HepG2 (cell line): ENCODE measurements around the gene DGKB. TPM values are rescaled to one million over a fixed set of nuclear protein-coding genes. Genes with fewer than 3 reads are reported as not detected.

Experiments used
- ATAC-seq: fragments of 200-7000 bp; cut with Tn5 transposase; 3 replicates; pipeline ENCODE4 v1.9.1; 2020; ENCODE audit warnings: mild to moderate bottlenecking, moderate library complexity
- BruUV-seq: library from RNA; stranded (reverse); fragments of 400-500 nt; replicated peaks from 2 replicates; lab custom pipeline; 2021; lab: Mats Ljungman, UMichigan
- CTCF ChIA-PET: fragments of 300-600 bp; formaldehyde crosslinking; extraction: SDS; loops from one replicate; lab custom pipeline; 2021; ENCODE audit warnings: low total read pairs, inconsistent platforms, low intra/inter-chr PET ratio; lab: Yijun Ruan, JAX
- POLR2A ChIA-PET: fragments of 350-600 bp; sonication (Branson Sonifier 250); formaldehyde crosslinking; loops from one replicate; lab custom pipeline; 2020; ENCODE audit warnings: antibody characterized with exemption, inconsistent platforms; lab: Yijun Ruan, JAX
- DNase-seq: peaks from one replicate; pipeline ENCODE4 v3.0.0-alpha.2; 2015; ENCODE audit warnings: low spot score
- FAIRE-seq: peaks from 3 replicates; lab custom pipeline; 2011; peaks lifted over from hg19 to GRCh38; lab: Jason Lieb, UNC
- H2AFZ ChIP-seq: one replicate; pipeline ENCODE4 v1.6.1; 2011; ENCODE audit warnings: low read length, inconsistent platforms
- H3K27ac ChIP-seq: fragments of 300-600 bp; 3 replicates; pipeline ENCODE4 v1.8.0; 2011; ENCODE audit warnings: mixed run types, mild to moderate bottlenecking, mixed read lengths, low read length, inconsistent platforms; ENCODE audit not compliant: insufficient read depth; ENCODE audit errors: extremely low read length
- H3K27me3 ChIP-seq, 2 experiments: fragments of 200-600 bp in 1 of 2; 2 replicates in 1 of 2; 3 replicates in 1 of 2; pipeline versions ENCODE4 v1.6.0 to v1.8.0; 2011; ENCODE audit warnings: low read length in 2 of 2, mild to moderate bottlenecking in 2 of 2, moderate library complexity in 2 of 2, inconsistent platforms in 1 of 2; ENCODE audit not compliant: insufficient read depth in 2 of 2, control insufficient read depth in 1 of 2
- H3K36me3 ChIP-seq, 2 experiments: fragments of 200-600 bp in 1 of 2; replicated peaks in 1 of 2; 2 replicates in 1 of 2; 3 replicates in 1 of 2; pipeline versions ENCODE4 v1.5.1 to v1.8.0; 2011; ENCODE audit warnings: low read length in 2 of 2, inconsistent platforms in 1 of 2; ENCODE audit not compliant: insufficient read depth in 2 of 2, control insufficient read depth in 1 of 2
- H3K4me1 ChIP-seq: 2 replicates; pipeline ENCODE4 v1.5.1; 2012; ENCODE audit warnings: low read length, inconsistent platforms; ENCODE audit not compliant: insufficient read depth
- H3K4me2 ChIP-seq: 2 replicates; pipeline ENCODE4 v1.6.0; 2011; ENCODE audit warnings: low read depth, low read length, inconsistent platforms
- H3K4me3 ChIP-seq, 3 experiments: fragments of 200-600 bp in 1 of 3; sonication (generic), shearing (Covaris generic) in 1 of 3; replicated peaks in 1 of 3; 2 replicates each; pipeline ENCODE4 v1.5.1; 2011 to 2016; ENCODE audit warnings: low read length in 3 of 3, inconsistent platforms in 2 of 3, low read depth in 2 of 3, mild to moderate bottlenecking in 2 of 3, control low read depth in 1 of 3, mixed read lengths in 1 of 3; ENCODE audit not compliant: insufficient read depth in 1 of 3
- H3K79me2 ChIP-seq: one replicate; pipeline ENCODE4 v1.6.1; 2011; ENCODE audit warnings: low read length, inconsistent platforms; ENCODE audit not compliant: insufficient read depth
- H3K9ac ChIP-seq: 2 replicates; pipeline ENCODE4 v1.6.0; 2011; ENCODE audit warnings: mild to moderate bottlenecking, low read depth, low read length, inconsistent platforms; ENCODE audit not compliant: insufficient read depth
- H3K9me3 ChIP-seq: 2 replicates; pipeline ENCODE4 v1.5.1; 2012; ENCODE audit warnings: mild to moderate bottlenecking, low read length
- H4K20me1 ChIP-seq: 2 replicates; pipeline ENCODE4 v1.6.0; 2011; ENCODE audit warnings: inconsistent platforms, mild to moderate bottlenecking, low read length, moderate library complexity; ENCODE audit not compliant: insufficient read depth
- AHR ChIP-seq: IDR thresholded peaks from 2 replicates; pipeline ENCODE4 v1.6.1; 2018; ENCODE audit warnings: missing genetic modification reagents, missing compliant biosample characterization
- CBX2 ChIP-seq, 2 experiments: fragments of 200-600 bp in 1 of 2; sonication (generic); formaldehyde crosslinking in 1 of 2; IDR thresholded peaks; 2 replicates each; pipeline versions ENCODE4 v1.7.0 to v1.8.1; 2018 to 2022; ENCODE audit warnings: low read depth in 2 of 2, low read length in 1 of 2, mild to moderate bottlenecking in 1 of 2, missing genetic modification reagents in 1 of 2
- FOXJ3 ChIP-seq: sonication (generic); formaldehyde crosslinking; IDR thresholded peaks from 2 replicates; pipeline ENCODE4 v1.4.0; 2020; ENCODE audit warnings: missing genetic modification reagents, mild to moderate bottlenecking, borderline replicate concordance
- FOXO4 ChIP-seq: sonication (generic); formaldehyde crosslinking; conservative IDR thresholded peaks from 2 replicates; pipeline ENCODE4 v1.8.1; 2023; ENCODE audit warnings: missing genetic modification reagents
- HCFC1 ChIP-seq: fragments of 150-350 bp; IDR thresholded peaks from 2 replicates; pipeline ENCODE4 v1.6.1; 2014; ENCODE audit warnings: low read depth, low read length
- KAT7 ChIP-seq: IDR thresholded peaks from 2 replicates; pipeline ENCODE4 v1.6.1; 2018; ENCODE audit warnings: borderline replicate concordance, missing compliant biosample characterization
- MTA1 ChIP-seq: sonication (generic); formaldehyde crosslinking; IDR thresholded peaks from 2 replicates; pipeline ENCODE4 v1.4.0; 2020; ENCODE audit warnings: missing genetic modification reagents, mild to moderate bottlenecking, borderline replicate concordance
- NPAS2 ChIP-seq: sonication (generic); formaldehyde crosslinking; IDR thresholded peaks from 2 replicates; pipeline ENCODE4 v1.8.0; 2022; ENCODE audit warnings: mild to moderate bottlenecking, missing genetic modification reagents, borderline replicate concordance
- PBX2 ChIP-seq: IDR thresholded peaks from 2 replicates; pipeline ENCODE4 v1.6.1; 2016; ENCODE audit warnings: control low read depth
- RBAK ChIP-seq: sonication (generic); formaldehyde crosslinking; IDR thresholded peaks from 2 replicates; pipeline ENCODE4 v1.5.1; 2020; ENCODE audit warnings: mild to moderate bottlenecking, missing genetic modification reagents
- RFX1 ChIP-seq: fragments of 450-650 bp; IDR thresholded peaks from 2 replicates; pipeline ENCODE4 v1.6.1; 2017
- ZNF782 ChIP-seq: sonication (generic); formaldehyde crosslinking; IDR thresholded peaks from 2 replicates; pipeline ENCODE4 v1.4.0; 2020; ENCODE audit warnings: missing genetic modification reagents, mild to moderate bottlenecking, borderline replicate concordance
- ZSCAN25 ChIP-seq: sonication (generic); formaldehyde crosslinking; IDR thresholded peaks from 2 replicates; pipeline ENCODE4 v1.8.0; 2022; ENCODE audit warnings: mild to moderate bottlenecking, missing genetic modification reagents
- WGBS: methylation state at CpG from one replicate; pipeline ENCODE4 v1.1.6; 2017; ENCODE audit warnings: low lambda C conversion rate; 5-methylcytosine and 5-hydroxymethylcytosine counted together
- in situ Hi-C: cut with HindIII; loops from 2 replicates; pipeline ENCODE4 v1.10.0; 2017; ENCODE audit warnings: low pct_unique_long_range_greater_than_20kb; ENCODE audit not compliant: extremely low pct_ligation_motif_present
- intact Hi-C: fragments of 100-400 bp; cut with micrococcal nuclease; formaldehyde crosslinking; loops from one replicate; pipeline ENCODE4 v1.10.0; 2022; ENCODE audit not compliant: unreplicated experiment
- polyA plus RNA-seq, 8 experiments: library from polyadenylated mRNA; depleted of rRNA in 3 of 8; stranded (reverse) in 7 of 8; unstranded in 1 of 8; fragments of >200 nt; fragmentation: Illumina TruSeq in 4 of 8; extraction: Trizol in 4 of 8; gene quantifications; 2 replicates each; pipeline versions ENCODE4 v1.2.1 to v1.2.3, GENCODE V29; 2011 to 2016; ENCODE audit warnings: low read depth in 4 of 8, missing spikeins in 1 of 8, mixed read lengths in 1 of 8; ENCODE audit not compliant: insufficient read depth in 1 of 8
- total RNA-seq, 5 experiments: library from RNA; depleted of rRNA; stranded (reverse); fragments of >200 nt; fragmentation: Illumina TruSeq; extraction: Trizol; gene quantifications; 2 replicates each; pipeline ENCODE4 v1.2.3, GENCODE V29; 2016; ENCODE audit warnings: low read depth in 1 of 5

DGKB gene
- total and polyA plus RNA-seq, 2 of the 13 experiments (the other 11 are each of a cell fraction or from before 2014, with no cell fraction given), result not detected

GRCh38 chr7:14287398-14287797, 615.2 kb downstream of the DGKB start:
- H3K9me3 ChIP-seq, result peaks cover 66% of the 10 kb centered on the region
- H3K36me3 ChIP-seq, result no peaks in the 10 kb centered on the region
- no peaks in the 10 kb centered on the region for H3K4me1 ChIP-seq
- in situ Hi-C loops (no loop called here), intact Hi-C loops (no loop called here)
- TF ChIP-seq RFX1, result no peak
- TF ChIP-seq AHR, result no peak
- no peak for TF ChIP-seq FOXO4 (CRISPR knock-in tag)
- no peak for TF ChIP-seq HCFC1
- no peak for TF ChIP-seq MTA1 (CRISPR knock-in tag)
- no peak for TF ChIP-seq ZNF782 (CRISPR knock-in tag)
- TF ChIP-seq NPAS2 (CRISPR knock-in tag), result no peak
- no peak for TF ChIP-seq CBX2 (IDR thresholded peaks at IDR 0.05; ENCODE audit: low read depth, low read length)
- no peak for TF ChIP-seq CBX2 (CRISPR knock-in tag; IDR thresholded peaks at IDR 0.05; ENCODE audit: low read depth)
- TF ChIP-seq ZSCAN25, result no peak
- no peak for TF ChIP-seq FOXJ3 (CRISPR knock-in tag)
- TF ChIP-seq PBX2 (CRISPR knock-in tag), result no peak
- no peak for TF ChIP-seq RBAK
- TF ChIP-seq KAT7 (CRISPR knock-in tag), result no peak
- no peak overlapping the region for H3K4me2 ChIP-seq
- H3K4me3 ChIP-seq, result no peak overlapping the region
- BruUV-seq, result no TSS peak
- H4K20me1 ChIP-seq, result no peaks in the 10 kb centered on the region
- no peak overlapping the region for H3K27ac ChIP-seq
- H3K79me2 ChIP-seq, result no peaks in the 10 kb centered on the region
- ChIA-PET POLR2A (no interaction called here), CTCF (no interaction called here)
- 94% methylated on average over 2 of the region's 2 CpGs for WGBS
- DNase-seq, result no peak
- no peak for FAIRE-seq
- no peaks in the 10 kb centered on the region for H3K27me3 ChIP-seq
- ATAC-seq, result no peak
- no peak overlapping the region for H2AFZ ChIP-seq
- no peak overlapping the region for H3K9ac ChIP-seq
